ENCODE measurements around the gene GPR55.

GPR55 gene

DNA sequence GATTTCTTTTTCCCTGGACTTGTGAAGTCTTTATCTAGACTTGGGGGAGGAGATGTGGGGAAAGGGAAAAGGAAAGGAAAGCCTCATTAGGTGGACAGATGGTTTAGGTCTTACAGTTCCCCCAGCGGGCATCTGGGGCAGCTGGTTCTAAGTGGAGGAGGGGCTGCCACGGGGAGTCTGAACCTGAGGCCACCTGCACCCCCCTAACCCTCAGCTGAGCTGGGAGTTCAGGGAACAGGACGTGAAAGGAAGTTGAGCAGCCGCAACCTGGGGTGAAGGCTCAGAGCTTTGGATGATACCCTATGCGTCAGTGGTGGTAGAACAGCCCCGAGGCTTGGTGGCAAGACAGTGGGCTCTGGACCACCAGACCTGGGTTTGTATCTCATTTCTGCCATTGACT is 33.5 kb downstream of the GPR55 start:
- TF ChIP-seq, protein P1, sequence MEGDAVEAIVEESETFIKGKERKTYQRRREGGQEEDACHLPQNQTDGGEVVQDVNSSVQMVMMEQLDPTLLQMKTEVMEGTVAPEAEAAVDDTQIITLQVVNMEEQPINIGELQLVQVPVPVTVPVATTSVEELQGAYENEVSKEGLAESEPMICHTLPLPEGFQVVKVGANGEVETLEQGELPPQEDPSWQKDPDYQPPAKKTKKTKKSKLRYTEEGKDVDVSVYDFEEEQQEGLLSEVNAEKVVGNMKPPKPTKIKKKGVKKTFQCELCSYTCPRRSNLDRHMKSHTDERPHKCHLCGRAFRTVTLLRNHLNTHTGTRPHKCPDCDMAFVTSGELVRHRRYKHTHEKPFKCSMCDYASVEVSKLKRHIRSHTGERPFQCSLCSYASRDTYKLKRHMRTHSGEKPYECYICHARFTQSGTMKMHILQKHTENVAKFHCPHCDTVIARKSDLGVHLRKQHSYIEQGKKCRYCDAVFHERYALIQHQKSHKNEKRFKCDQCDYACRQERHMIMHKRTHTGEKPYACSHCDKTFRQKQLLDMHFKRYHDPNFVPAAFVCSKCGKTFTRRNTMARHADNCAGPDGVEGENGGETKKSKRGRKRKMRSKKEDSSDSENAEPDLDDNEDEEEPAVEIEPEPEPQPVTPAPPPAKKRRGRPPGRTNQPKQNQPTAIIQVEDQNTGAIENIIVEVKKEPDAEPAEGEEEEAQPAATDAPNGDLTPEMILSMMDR (IDR thresholded peaks at IDR 0.05) = no peak
- Mint-ChIP-seq H3K27ac (no peak overlapping the region), H3K9me3 (peaks cover 3% of the 10 kb centered on the region), H3K4me1 (peaks cover 64% of the 10 kb centered on the region), H3K36me3 (ENCODE audit: low read depth) (peaks cover 5% of the 10 kb centered on the region), H3K4me3 (no peak overlapping the region), H3K27me3 (ENCODE audit: low read depth, poor library complexity) (peaks cover 11% of the 10 kb centered on the region)
- no peak for DNase-seq

DNA sequence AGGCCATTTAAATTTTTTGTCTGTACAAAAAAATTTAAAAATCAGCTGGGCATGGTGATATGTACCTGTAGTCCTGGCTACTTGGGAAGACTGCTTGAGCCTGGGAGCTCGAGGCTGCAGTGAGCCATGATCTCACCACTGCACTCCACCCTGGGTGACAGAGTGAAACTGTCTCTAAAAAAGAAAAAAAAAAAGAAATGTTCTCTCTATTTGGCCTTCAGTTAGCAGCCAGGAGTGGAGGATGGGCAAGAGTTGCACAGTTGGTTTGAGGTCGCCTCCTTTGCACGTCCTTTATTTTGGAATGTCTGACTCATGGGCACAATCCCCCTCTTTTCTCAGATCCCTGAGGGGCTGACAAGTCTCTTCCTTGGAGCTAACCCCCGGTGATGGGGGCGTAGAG is 34.0 kb downstream of the GPR55 start:
- Mint-ChIP-seq H3K4me1 (peaks cover 64% of the 10 kb centered on the region), H3K9me3 (peaks cover 3% of the 10 kb centered on the region), H3K27ac (no peak overlapping the region), H3K36me3 (ENCODE audit: low read depth) (peaks cover 5% of the 10 kb centered on the region), H3K27me3 (ENCODE audit: low read depth, poor library complexity) (peaks cover 9% of the 10 kb centered on the region), H3K4me3 (no peak overlapping the region)
- no peak for DNase-seq
- TF ChIP-seq, protein P1 (IDR thresholded peaks at IDR 0.05) = no peak

DNA sequence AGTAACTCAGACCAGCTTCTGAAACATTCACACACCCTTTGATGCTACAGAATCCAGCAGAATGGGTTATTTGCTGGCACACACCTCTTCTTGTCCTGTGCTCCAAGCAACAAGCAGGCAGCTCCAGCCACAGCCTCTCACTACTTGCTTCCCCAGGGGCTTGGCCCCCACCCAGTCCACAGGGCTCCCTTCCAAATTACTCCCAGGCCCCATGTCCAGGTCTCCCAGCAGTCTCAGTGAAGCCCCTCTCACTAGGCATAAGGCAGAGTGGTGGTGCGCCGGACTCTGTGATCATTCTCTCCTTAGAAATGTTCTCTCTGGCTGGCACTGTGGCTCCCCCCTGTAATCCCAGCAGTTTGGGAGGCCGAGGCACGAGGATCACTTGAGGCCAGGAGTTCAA is 34.4 kb downstream of the GPR55 start:
- no peak for DNase-seq
- Mint-ChIP-seq H3K9me3 (peaks cover 3% of the 10 kb centered on the region), H3K36me3 (ENCODE audit: low read depth) (peaks cover 5% of the 10 kb centered on the region), H3K4me3 (no peak overlapping the region), H3K4me1 (peaks cover 64% of the 10 kb centered on the region), H3K27ac (no peak overlapping the region), H3K27me3 (ENCODE audit: low read depth, poor library complexity) (peaks cover 8% of the 10 kb centered on the region)
- TF ChIP-seq, protein P1 (IDR thresholded peaks at IDR 0.05) = no peak

DNA sequence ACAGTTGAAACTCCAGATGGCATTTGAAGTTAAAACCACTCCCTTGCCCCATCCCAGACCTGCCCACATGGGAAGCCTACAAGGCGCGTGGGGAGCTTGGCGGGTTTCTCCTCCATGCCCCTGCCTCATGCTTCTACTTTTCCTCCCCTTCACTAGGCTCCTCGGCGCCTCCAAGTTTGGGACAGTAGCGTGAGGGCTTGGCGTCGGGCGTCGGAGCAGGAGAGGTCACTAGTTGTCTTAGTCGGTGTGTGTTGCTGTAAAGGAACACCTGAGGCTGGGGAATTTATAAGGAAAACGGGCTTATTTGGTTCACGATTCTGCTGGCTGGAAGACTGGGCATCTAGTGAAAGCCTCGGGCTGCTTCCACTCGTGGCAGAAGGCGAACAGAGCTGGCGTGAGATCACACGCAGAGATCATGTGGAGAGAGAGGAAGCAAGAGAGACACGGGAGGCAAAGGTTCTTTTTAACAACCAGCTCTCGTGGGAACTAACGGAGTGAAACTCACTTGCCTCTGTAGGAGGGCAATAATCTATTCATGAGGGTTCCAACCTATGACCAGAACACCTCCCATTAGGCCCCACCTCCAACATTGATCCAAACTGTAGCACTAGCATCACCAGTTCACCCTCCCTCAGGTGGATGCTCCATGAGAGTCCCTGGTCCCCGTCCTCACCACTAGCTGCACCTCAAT is 35.0 kb downstream of the GPR55 start:
- Mint-ChIP-seq H3K4me3 (no peak overlapping the region), H3K4me1 (peaks cover 66% of the 10 kb centered on the region), H3K36me3 (ENCODE audit: low read depth) (peaks cover 5% of the 10 kb centered on the region), H3K9me3 (peaks cover 3% of the 10 kb centered on the region), H3K27ac (no peak overlapping the region), H3K27me3 (ENCODE audit: low read depth, poor library complexity) (peaks cover 8% of the 10 kb centered on the region)
- no peak for DNase-seq
- TF ChIP-seq, protein P1 (IDR thresholded peaks at IDR 0.05) = no peak

DNA sequence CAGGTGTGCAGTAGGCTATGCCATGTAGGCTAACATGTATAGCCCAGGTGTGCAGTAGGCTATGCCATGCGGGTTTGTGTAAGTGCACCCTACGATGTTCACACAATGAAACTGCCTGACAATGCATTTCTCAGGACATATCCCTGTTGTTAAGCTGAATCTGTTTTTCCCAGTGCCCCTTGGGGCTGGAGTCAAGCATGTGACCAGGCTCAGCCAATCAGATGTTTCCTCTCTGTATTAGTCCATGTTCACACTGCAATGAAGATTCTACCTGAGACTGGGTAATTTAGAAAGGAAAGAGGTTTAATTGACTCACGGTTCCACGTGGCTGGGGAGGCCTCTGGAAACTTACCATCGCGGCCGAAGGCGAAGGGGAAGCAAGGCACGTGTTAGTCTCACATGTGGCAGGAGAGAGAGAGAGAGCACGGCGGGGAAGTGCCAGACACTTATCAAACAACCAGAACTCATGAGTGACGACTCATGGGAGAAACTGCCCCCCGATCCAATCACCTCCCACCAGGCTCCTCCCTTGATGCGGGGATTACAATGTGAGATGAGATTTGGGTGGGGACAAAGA is 36.1 kb downstream of the GPR55 start:
- DNase-seq = no peak
- Mint-ChIP-seq H3K9me3 (peaks cover 3% of the 10 kb centered on the region), H3K27me3 (ENCODE audit: low read depth, poor library complexity) (peaks cover 8% of the 10 kb centered on the region)

More for the DNA sequence above, 36.1 kb downstream of the GPR55 start:
- peaks cover 61% of the 10 kb centered on the region for H3K4me1 Mint-ChIP-seq
- TF ChIP-seq, protein P1 (IDR thresholded peaks at IDR 0.05) = no peak
- peak overlapping the region; percentile 77 for H3K27ac Mint-ChIP-seq
- no peak overlapping the region for H3K4me3 Mint-ChIP-seq
- peaks cover 5% of the 10 kb centered on the region for H3K36me3 Mint-ChIP-seq (ENCODE audit: low read depth)

Measured in nephron progenitor cell (in vitro differentiated cells).